GM18498 (cell line): ENCODE data around the gene SHB.

Experiments
- ATAC-seq: cut with Tn5 transposase; IDR thresholded peaks from one replicate; pipeline ENCODE4 v1.9.1; 2021; ENCODE audit warnings: mild to moderate bottlenecking, moderate library complexity; ENCODE audit not compliant: unreplicated experiment

The SHB gene

DNA sequence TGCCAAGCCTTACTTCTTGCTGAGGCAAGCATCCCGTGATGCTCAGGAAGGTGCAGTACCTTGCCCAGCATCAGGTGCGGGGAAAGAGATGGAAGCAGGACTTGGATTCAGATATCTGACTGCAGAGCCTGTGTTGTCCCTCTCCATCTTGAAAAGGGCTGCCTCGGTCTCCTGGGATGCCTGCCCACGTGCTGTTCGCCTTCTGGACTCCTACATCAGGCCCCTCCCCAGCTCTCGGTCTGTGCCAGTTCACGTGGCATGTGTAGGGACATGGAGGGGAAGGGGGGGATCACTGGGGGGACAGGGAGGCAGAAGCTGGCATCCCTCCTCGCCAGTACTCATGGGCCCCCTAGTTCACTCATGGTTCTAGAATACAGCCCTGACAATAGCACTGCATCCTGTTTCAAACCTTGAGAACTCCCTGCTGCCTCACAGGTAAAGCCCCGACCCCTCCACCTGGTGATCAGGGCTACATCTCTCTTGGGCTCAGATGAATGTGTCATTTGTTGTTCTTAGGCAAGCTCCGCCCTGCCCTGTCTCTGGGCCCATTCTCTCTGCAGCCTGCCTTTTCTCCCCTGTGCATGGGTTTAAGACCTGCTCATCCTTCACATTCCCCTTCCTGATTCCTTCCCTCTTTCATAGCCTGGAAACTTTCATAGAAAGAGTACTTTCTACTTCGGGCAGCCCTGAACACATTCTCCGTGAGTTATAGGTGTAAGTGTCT is 126.2 kb downstream of the SHB start:
- no peak for ATAC-seq

DNA sequence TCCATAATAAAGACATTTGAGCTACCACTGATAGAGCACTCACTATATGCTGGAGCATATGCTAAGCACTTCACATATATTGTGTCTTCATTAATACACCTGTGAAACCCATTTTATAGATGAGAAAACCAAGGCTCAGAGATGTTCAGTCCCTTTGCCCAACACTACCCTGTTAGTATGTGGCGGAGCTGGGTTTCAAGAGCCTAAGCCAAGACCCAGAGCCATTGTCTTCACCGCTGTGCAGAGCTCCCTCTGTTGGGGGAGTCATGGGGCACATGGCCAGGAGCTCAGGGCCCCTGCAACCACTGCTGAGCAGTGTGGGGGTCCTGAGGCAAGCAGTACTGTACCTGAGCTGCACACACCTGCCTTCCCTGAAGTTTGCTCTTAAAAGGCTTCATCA is 127.8 kb downstream of the SHB start:
- ATAC-seq = no peak

GRCh38 chr9:37939575-37940095 is 129.4 kb downstream of the SHB start:
- no peak for ATAC-seq

- no peak for ATAC-seq
Observed at GRCh38 chr9:37938121-37938891, 130.7 kb downstream of the SHB start.

- ATAC-seq = no peak
Observed at GRCh38 chr9:37937366-37937765, 131.7 kb downstream of the SHB start.

DNA sequence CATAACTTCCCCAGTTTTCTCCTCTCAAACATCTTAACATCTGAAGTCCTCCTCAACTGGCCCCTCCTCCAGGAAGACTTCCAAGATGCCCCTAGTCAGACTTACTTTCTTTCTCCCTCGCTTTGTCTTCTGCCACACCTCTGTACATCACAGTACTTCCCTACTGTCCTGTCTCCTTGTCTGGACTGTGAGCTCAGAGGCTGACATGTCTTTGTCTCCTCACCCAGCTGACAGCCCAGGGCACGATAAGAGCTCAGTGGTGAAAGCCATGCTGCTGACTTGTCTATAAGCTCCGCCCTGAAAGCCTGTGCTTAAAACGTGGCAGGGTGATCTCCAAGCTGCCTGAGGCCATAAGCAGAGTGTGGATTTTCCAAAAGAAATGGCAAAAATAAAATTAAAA is 132.1 kb downstream of the SHB start:
- ATAC-seq = no peak

- no peak for ATAC-seq
Observed at GRCh38 chr9:37936376-37936775, 132.7 kb downstream of the SHB start.

- ATAC-seq = no peak
Observed at GRCh38 chr9:37935096-37935495, 133.9 kb downstream of the SHB start.

GRCh38 chr9:37931592-37931991 is 137.4 kb downstream of the SHB start:
- no peak for ATAC-seq

DNA sequence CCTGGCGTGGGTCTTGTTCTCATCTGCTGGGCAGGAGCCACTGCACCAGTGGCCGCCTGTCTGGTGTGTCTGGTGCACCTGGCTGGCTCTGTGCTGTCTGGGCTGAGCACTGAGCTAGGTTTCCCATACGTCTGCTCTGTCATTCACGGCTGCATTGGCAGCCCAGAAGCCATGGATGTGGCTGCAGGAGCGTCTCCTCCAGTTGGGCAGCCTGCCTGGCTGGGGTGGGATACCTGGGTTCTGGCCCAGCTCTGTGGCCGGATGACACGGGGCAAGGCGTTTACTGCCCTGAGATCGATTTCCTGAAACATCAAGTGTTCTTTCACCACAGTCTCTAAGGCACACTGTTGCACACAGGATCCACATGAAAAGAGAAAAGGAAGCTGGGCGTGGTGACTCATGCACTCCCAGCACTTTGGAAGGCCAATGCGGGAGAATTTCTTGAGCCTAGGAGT is 139.6 kb downstream of the SHB start:
- no peak for ATAC-seq

- ATAC-seq = no peak
Observed at GRCh38 chr9:37928552-37929430, 140.2 kb downstream of the SHB start.

GRCh38 chr9:37927601-37928551 is 141.2 kb downstream of the SHB start:
- no peak for ATAC-seq

DNA sequence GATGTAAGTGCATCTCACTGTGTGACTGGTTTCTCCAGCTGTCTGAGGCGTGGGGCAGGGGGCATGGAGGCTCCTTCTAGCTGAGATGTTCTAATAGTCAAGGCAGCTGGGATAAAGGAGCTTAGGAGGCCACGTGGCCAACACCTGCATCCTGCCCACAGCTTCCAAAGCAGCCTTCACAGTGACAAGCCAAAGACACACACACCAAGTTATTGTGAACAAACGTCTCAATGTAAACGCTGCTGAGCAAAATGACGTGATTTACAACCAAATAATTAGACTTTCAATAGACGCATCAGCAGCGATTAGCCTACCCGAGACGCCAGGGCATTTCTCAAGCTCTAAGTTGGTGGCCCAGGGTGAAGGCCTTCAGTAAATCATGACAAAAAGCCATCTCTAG is 141.9 kb downstream of the SHB start:
- ATAC-seq = no peak

GRCh38 chr9:37926737-37927118 is 142.3 kb downstream of the SHB start:
- ATAC-seq = no peak

- no peak for ATAC-seq
Observed at GRCh38 chr9:37925786-37926736, 143.0 kb downstream of the SHB start.

DNA sequence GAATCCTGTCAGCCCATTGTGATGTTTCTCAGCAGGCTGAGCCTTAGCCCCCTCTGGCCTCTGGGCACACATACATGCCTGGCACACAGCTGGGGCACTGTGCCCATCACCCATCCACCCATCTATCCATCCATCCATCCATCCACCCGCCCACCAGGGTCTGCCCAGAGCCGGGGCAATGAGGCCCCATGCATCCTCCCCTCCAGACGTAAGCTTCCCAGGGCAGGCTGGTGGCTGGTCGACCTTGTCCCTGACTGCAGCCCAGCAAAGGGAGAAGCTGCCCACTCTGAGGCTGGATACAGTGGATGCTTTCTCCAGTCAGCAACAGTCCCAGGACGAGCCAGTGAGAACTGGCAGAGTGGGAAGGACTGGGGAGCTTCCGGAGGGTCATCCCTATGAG is 144.0 kb downstream of the SHB start:
- no peak for ATAC-seq

GRCh38 chr9:37924538-37924937 is 144.5 kb downstream of the SHB start:
- ATAC-seq = no peak

DNA sequence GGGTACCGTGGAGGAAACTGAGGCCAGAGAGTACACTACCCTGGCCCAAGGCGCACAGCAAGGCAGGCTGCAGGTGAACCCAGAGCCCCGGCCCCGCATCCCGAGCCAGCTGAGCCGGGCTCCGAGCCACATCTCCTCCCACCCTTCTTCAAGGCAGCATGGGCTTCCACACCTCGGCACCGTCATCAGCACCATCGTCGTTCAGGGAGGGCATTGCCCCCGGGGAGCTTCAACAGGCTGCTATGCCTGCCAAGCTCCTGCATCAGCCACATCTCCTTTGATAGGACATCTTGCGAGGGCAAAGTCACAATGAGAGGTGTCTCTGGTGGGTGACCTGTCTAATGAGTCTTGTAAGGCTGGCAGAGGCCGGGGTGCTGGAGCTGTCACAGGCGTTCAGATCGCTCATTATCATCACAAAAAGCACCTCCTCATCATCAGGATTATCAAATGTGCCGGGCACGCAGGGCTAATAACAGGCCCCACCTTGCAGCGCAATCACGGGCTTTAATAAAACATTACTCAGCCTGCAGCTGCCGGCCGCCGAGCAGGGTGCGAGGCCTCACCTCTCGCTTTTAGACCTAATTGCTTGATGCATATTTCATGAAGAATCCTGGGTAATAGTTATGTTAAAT is 145.1 kb downstream of the SHB start:
- no peak for ATAC-seq
